Neural progenitor cell (in vitro differentiated cells): Measurements from ENCODE around the gene KMT2E.

Source experiments
- EZH2 ChIP-seq: fragments of 200-600 bp; sonication (generic); IDR thresholded peaks from 2 replicates; pipeline ENCODE4 v1.6.1; 2017; ENCODE audit warnings: antibody characterized with exemption, mild to moderate bottlenecking, moderate library complexity
- EZH2phosphoT487 ChIP-seq: fragments of 200-600 bp; sonication (generic); IDR thresholded peaks from 2 replicates; pipeline ENCODE4 v1.6.1; 2017; ENCODE audit warnings: antibody characterized with exemption
- TF ChIP-seq, protein P1 (sequence below): fragments of 200-600 bp; sonication (generic); IDR thresholded peaks from 2 replicates; pipeline ENCODE4 v1.5.1; 2017; ENCODE audit warnings: antibody characterized with exemption, mild to moderate bottlenecking

DNA sequence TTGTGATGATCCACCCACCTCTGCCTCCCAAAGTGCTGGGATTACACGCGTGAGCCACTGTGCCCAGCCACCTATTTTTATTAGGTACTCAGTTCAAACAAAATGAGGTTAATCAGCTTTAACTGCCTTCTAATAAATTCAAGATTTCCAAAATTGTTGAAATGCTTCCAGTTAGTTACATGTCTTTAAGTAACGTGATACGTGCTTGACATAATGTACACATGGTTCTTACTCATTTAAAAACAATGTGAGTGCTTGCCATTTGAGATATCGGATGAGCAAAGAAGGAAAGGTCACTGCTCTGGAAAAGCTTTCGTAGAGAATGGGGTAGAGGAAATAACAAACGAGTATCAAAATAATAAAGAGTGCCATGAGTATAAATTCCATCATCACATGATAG, 83.6 kb downstream of the KMT2E start:
- TF ChIP-seq, protein P1, sequence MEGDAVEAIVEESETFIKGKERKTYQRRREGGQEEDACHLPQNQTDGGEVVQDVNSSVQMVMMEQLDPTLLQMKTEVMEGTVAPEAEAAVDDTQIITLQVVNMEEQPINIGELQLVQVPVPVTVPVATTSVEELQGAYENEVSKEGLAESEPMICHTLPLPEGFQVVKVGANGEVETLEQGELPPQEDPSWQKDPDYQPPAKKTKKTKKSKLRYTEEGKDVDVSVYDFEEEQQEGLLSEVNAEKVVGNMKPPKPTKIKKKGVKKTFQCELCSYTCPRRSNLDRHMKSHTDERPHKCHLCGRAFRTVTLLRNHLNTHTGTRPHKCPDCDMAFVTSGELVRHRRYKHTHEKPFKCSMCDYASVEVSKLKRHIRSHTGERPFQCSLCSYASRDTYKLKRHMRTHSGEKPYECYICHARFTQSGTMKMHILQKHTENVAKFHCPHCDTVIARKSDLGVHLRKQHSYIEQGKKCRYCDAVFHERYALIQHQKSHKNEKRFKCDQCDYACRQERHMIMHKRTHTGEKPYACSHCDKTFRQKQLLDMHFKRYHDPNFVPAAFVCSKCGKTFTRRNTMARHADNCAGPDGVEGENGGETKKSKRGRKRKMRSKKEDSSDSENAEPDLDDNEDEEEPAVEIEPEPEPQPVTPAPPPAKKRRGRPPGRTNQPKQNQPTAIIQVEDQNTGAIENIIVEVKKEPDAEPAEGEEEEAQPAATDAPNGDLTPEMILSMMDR: no peak
- no peak for TF ChIP-seq EZH2
- TF ChIP-seq EZH2phosphoT487: no peak
